T-helper 22 cell (primary cell): Measurements from ENCODE around the gene TSHZ3.

Source experiments
- DNase-seq: peaks from one replicate; pipeline ENCODE4 v3.0.0-alpha.2; 2020; ENCODE audit warnings: low read depth

Gene TSHZ3

GRCh38 chr19:31353833-31354232 lies 4.6 kb upstream of the TSHZ3 start:
- DNase-seq: no peak

GRCh38 chr19:31352782-31353651 lies 3.8 kb upstream of the TSHZ3 start:
- DNase-seq: no peak

DNA sequence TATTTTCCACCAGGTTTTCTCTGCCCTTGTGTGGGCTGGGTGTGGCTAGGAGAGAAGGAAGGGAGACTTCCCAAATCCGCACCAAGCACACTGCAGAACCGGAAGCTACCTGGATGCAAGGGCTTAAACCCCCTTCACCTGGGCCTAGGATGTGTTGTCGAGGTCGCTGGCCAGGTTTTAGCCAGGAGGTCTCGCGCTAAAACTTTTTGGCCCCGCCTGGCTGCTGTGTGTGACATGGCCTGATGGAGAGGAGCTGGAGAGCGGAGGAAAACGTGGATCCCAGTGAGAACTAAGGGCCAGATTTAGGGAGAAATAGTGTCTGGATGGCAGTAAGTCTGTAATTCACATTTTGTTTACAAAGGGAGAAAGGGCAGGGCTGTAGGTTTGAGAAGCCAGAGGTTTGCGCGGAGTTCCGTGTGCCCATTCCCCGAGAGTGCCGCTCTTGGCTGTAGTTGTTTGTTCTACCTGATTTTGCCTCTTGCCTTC lies 3.1 kb upstream of the TSHZ3 start:
- no peak for DNase-seq

- no peak for DNase-seq
These were observed 2.6 kb upstream of the TSHZ3 start for GRCh38 chr19:31351855-31352195.

DNA sequence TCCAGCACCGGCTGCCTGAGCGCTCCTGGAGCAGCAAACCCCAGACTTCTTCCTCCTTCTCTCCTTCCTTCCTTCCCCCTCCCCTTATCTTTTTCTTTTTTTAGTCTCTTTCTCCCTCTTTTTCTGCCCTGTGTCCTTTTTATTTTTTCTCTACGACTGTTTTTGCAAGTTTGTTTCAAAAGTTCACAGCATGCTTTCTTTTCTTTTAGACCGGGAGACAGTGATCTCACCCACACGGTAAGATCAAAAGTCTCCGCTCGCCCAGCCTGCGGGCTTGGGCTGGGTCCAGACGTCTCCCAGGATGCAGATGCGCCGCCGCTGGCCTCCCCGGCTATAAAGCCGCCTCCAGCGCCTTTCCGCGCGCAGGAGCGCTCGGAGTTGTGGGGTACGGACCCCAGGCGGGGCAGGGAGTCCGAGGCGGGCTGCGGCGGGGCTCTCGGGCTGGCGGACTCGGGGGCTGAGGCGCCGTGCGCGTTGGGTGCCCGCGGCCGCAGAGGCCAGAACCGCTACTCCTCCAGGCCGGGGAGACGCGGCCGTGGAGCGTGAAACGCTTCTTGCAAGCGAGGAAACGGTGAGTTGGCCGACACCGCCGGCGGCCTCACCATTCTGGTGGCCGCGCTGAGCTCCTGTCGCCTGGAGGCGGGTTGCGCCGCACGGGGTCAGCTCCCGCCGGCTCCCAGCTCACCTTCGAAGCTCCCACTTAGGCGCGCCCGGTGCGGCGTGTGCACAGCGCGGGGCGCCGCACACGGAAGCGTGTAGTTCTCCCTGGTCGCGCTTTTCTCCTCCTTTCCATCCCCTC lies 2.0 kb upstream of the TSHZ3 start:
- no peak for DNase-seq

- no peak for DNase-seq
These were observed 1.4 kb upstream of the TSHZ3 start for GRCh38 chr19:31350693-31351055.

DNA sequence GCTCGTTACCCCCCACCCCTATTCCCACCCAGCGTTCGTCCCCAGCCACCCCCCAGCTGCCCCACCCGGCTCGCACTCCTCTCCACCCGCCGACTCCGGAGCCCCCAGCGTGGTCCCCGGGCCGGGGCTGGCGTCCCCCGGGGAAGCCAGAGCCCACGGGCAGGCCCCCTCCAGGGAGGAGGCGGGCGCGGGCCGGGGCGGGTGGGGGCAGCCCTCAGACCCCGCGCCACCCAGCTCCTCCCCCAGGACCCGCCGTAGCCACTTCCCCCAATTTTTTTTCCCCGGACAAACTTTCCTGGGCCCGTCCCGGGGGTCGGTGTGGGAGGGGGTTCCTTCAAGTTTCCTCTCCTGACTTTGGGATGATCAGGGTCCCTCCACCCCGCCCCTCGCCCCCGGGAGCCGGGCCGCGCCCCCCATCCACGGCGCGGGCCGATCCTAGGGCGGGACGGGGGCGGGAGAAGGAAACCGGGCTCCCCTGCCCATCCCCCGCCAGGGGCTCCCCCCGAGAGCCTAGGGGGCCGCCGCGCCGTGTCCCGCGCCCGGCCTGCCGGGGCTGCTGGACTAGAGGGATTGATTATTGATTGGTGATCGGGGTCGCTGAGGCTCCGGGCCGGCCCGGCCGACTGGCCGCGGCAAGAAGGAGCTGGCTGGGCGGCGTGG lies 927 bp upstream of the TSHZ3 start:
- DNase-seq: no peak

DNA sequence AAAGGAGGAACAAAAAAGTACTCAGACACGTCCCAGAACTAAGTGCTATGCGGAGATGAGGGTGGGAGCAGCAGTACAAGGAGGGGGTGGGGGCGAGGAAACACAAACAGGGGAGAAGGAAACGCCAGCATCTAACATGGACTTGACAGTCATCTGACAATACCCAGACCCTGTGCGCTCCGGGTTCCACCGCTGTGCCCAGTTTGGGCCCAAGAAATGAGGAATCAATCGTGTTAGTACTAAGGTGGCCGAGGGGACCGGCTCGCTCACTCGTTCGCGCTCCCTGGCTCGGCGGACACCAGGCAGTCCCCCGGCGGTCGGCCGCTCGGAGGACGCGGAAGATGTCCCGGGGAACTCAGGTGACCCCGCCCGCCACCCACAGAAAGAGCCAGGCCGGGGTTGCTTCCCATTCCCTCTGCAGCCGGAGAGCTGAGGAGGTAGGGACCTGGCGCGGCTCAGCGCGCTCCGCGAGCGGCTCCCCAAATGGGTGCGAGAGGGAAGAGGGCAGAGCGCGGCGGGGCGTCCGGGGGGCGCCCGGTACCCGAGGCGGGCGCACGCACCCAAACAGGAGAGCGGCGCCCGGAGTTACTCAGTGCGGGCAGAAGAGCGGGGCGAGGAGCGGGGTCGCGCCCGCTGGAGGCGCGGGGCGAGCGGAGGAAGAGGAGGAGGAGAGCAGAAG lies 616 bp downstream of the TSHZ3 start:
- DNase-seq: no peak

GRCh38 chr19:31347828-31348392 lies 1.3 kb downstream of the TSHZ3 start:
- DNase-seq: no peak

- no peak for DNase-seq
These were observed 1.9 kb downstream of the TSHZ3 start for GRCh38 chr19:31347354-31347753.

DNA sequence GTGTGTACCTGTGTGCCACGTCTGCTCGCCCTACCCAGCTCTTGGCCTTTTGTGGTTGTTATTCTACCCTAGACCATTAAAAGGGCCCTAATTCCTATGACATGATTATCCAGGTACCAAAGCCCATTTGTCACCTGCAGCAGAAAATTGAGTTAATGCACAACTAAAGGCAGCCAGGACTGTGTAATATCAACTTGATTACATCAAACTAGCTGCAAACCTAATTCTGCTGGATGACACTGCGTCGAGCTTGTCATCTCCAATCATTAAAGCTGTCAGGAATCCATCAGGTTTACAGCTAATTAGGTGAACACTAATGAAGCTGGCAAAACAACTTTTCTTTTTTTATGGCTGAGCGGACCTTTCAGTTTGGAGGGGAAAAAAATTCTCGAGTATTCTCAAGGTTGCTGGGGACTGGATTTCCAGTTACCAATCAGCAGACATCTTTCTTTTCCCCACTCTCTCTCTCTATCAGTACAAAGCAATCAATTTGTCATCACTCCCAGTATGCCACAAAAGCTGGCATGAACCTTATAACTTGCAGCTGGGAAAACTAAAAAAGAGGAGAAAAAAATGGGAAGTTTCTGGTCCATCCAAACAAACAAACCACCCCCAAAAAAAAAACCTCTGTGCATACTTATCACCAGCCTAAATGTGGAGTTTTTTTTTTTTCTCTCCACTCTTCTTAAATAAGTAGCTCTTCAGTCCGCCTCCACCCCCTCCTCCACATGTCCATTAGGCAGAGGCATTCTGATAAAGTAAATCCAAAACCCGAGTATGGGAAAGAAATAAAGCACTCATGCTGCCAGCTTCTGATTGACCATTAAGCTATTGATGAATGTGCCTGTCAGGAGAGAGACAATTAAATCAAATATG lies 2.8 kb downstream of the TSHZ3 start:
- DNase-seq: no peak

- no peak for DNase-seq
These were observed 4.8 kb downstream of the TSHZ3 start for GRCh38 chr19:31344403-31344802.

DNA sequence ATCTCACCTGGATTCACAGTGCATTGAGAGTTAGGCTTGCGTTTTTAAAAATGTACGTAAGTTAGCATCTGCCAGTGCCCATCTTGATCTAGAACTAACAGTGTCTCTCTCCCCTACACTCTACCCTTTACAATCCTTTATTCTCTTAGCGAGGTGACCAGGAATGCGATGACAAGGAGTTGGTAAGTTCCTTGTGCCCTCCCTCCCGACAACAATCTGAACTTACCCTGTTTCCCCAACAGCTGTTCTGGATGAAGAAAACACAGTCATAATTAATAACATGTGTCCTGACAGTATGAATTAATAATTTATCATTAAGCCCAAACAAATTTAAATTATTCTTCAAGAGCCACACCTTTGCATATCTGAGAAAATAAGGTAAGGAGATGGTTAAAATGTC lies 6.3 kb downstream of the TSHZ3 start:
- no peak for DNase-seq

GRCh38 chr19:31340042-31341025 lies 8.9 kb downstream of the TSHZ3 start:
- DNase-seq: peak; percentile 46

- no peak for DNase-seq
These were observed 9.8 kb downstream of the TSHZ3 start for GRCh38 chr19:31339411-31339810.

- no peak for DNase-seq
These were observed 11.0 kb downstream of the TSHZ3 start for GRCh38 chr19:31338069-31338776.

GRCh38 chr19:31337008-31337914 lies 12.0 kb downstream of the TSHZ3 start:
- DNase-seq: no peak

DNA sequence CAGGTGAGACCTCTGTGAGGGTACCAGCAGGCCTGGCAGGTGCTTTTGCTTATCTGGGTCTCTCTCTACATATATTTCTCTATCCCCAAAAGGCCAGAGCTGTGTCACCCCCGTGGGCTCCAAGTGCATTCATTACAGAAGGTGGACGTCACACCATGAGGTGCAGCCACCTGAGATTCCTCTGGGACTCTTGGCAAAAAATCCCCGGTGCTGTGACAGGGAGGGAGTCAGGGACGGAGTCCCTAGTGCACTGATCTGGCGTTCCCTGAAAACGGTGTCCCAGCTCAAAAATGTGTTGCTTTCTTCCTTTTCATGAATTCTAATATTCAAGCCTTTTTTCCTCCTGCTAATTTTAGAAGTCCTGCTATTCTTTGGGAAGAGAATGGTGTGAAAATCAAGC lies 13.5 kb downstream of the TSHZ3 start:
- no peak for DNase-seq
